IMR-90 (cell line): ENCODE measurements around the gene BEGAIN.

ENCODE experiments used
- CEBPB ChIP-seq: IDR thresholded peaks from 2 replicates; pipeline ENCODE4 v1.6.1; 2012; ENCODE audit warnings: low read depth, low read length, improper control_type of control experiment
- CTCF ChIP-seq: conservative IDR thresholded peaks from 2 replicates; pipeline ENCODE4 v1.5.1; 2012; ENCODE audit warnings: mild to moderate bottlenecking, low read depth, low read length, improper control_type of control experiment
- ELK1 ChIP-seq: fragments of 150-350 bp; IDR thresholded peaks from 2 replicates; pipeline ENCODE4 v1.6.1; 2016; ENCODE audit warnings: low read depth, mild to moderate bottlenecking, low read length, moderate library complexity, borderline replicate concordance
- MAFK ChIP-seq: IDR thresholded peaks from 2 replicates; pipeline ENCODE4 v1.6.1; 2012; ENCODE audit warnings: low read depth, low read length, improper control_type of control experiment
- MAZ ChIP-seq: IDR thresholded peaks from 2 replicates; pipeline ENCODE4 v1.6.1; 2012; ENCODE audit warnings: low read depth, mild to moderate bottlenecking, low read length, improper control_type of control experiment, moderate library complexity, borderline replicate concordance
- MXI1 ChIP-seq: IDR thresholded peaks from 2 replicates; pipeline ENCODE4 v1.6.1; 2012; ENCODE audit warnings: low read depth, mild to moderate bottlenecking, low read length, moderate library complexity, borderline replicate concordance
- POLR2A ChIP-seq: IDR thresholded peaks from 2 replicates; pipeline ENCODE4 v1.6.1; 2012; ENCODE audit warnings: mild to moderate bottlenecking, low read depth, low read length
- RAD21 ChIP-seq: IDR thresholded peaks from 2 replicates; pipeline ENCODE4 v1.6.1; 2012; ENCODE audit warnings: low read length, improper control_type of control experiment
- RCOR1 ChIP-seq: IDR thresholded peaks from 2 replicates; pipeline ENCODE4 v1.6.1; 2012; ENCODE audit warnings: mild to moderate bottlenecking, low read length, improper control_type of control experiment; ENCODE audit not compliant: insufficient replicate concordance
- RFX5 ChIP-seq: IDR thresholded peaks from 2 replicates; pipeline ENCODE4 v1.8.0; 2012; ENCODE audit warnings: low read depth, mild to moderate bottlenecking, low read length, moderate library complexity
- SMC3 ChIP-seq: fragments of 150-350 bp; IDR thresholded peaks from 2 replicates; pipeline ENCODE4 v1.6.1; 2016; ENCODE audit warnings: low read depth, mild to moderate bottlenecking, antibody characterized with exemption, low read length, moderate library complexity

GRCh38 chr14:100548939-100549338 lies 38.3 kb downstream of the BEGAIN start:
- TF ChIP-seq CTCF, result no peak
- no peak for TF ChIP-seq MXI1
- TF ChIP-seq MAFK, result no peak
- no peak for TF ChIP-seq MAZ
- TF ChIP-seq POLR2A, result no peak
- no peak for TF ChIP-seq RAD21
- TF ChIP-seq SMC3, result no peak
- no peak for TF ChIP-seq RFX5
- TF ChIP-seq RCOR1, result no peak
- no peak for TF ChIP-seq CEBPB
- TF ChIP-seq ELK1, result no peak
